ENCODE measurements around the gene LAT. TPM values are rescaled to one million over a fixed set of nuclear protein-coding genes. Genes with fewer than 3 reads are reported as not detected.
A peak's percentile ranks its signal among the peaks of the same experiment; 100 is the strongest.
"Not testable (repeated sequence)": the region's sequence is repeated elsewhere in the genome, so short reads cannot be mapped to it uniquely, and the experiment has no call there.

LAT gene
- total RNA-seq, 1 donor from 2014 or later, result 1.6 TPM

DNA sequence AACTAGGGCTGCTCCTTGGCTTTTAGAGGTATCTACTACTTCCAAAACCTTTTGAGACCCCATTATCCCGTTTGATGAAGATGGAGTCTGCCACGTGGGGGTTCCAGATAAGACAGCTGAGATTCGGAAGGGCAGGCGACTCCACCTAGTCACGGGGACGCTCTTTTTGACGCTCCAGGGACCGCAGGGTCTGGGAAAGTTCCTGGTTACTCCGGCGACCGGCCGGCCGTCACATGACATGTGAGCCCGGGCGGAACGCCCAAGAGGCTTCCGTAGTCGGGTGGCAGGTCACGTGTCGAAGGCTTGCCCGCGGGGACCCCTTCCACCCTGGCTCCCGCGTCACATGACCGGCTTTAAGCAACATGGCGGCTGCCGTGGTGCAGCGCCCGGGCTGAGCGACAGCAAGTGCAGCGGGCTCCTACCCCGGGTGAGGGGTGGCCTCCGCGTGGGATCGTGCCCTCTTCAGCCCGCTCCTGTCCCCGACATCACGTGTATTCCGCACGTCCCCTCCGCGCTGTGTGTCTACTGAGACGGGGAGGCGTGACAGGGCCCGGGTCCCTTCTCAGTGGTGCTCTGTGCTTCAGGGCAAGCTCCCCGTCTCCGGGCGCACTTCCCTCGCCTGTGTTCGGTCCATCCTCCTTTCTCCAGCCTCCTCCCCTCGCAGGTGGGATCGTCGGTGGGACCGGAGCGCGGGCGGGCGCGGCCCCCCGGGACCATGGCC is 10.3 kb upstream of the LAT start, which contains the start of gene SPNS1:
Gene SPNS1, plus strand, starts transcription at position 342 of the 721 bp plus-strand sequence. Its CDS starts 374 bp downstream, at position 716.
- intact Hi-C loops (cut with micrococcal nuclease), result no loop called here
- DNase-seq, result peak; percentile 99
- ATAC-seq, result peak; percentile 98

DNA sequence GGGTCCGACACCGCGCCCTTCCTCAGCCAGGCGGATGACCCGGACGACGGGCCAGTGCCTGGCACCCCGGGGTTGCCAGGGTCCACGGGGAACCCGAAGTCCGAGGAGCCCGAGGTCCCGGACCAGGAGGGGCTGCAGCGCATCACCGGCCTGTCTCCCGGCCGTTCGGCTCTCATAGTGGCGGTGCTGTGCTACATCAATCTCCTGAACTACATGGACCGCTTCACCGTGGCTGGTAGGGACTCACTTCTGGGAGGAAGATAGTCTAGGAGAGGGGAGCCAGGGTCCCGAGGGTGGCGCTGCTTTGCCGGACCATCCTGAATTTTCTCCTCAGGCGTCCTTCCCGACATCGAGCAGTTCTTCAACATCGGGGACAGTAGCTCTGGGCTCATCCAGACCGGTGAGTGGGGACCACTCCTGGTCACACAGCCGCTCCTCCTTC is 9.7 kb upstream of the LAT start:
- intact Hi-C loops (cut with micrococcal nuclease), result no loop called here
- ATAC-seq (no peak), DNase-seq (no peak)

DNA sequence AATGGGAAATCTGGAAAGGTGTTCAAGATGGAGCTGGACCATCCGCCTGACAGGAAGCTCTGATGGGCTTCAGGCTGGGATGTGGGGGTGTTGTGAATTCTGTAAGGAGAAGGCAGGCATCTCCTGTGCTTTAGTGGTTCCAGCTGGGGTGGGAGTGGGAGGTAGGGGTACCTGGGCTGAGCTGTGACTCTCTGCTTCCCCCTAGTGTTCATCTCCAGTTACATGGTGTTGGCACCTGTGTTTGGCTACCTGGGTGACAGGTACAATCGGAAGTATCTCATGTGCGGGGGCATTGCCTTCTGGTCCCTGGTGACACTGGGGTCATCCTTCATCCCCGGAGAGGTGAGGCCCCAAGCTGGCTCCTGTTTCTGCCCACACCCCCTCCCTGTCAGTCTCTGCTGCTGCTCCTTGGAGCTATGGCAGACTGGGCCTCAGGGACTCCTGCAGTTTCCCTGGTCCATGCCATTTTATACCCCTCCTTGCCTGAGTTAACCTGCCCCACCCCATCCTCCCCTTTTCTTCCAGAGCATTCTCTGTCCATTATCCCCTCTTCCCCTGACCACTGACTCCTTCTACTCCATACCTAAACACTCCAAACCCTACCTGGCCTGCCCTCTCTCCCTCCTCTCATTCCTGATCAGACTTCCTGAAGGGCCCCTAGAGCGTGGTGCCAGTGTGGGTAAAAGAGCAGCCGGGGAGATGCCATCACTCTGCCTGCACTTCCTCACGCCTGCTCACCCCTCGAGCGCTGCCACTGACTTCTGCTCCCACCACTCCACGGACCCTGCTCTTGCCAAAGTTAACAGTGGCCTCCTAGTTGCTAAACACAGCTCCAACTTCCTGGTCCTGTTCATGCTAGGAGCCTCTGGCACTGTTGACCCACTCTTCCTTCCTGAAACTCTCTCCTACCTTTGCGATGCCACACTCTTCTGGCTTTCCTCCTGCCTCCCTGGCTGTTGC is 6.9 kb upstream of the LAT start:
- intact Hi-C loops (cut with micrococcal nuclease), result no loop called here

DNA sequence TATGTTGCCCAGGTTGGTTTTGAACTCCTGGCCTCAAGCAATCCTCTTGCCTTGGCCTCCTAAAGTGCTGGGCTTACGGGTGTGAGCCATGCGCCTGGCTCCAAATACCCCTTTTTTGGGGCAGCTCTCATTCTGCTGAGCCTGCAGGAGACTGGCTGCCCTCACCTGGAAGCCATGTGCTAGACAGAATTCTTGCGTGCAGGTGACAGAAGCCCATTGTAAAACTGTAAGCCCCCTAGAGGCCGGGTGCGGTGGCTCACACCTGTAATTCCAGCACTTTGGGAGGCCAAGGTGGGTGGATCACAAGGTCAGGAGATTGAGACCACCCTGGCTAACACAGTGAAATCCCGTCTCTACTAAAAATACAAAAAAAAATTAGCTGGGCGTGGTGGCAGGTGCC is 4.5 kb upstream of the LAT start:
- DNase-seq; ATAC-seq; intact Hi-C loops (cut with micrococcal nuclease): not testable (repeated sequence)

More for the DNA sequence above, 6.9 kb upstream of the LAT start:
- ATAC-seq, result no peak
- DNase-seq, result no peak

DNA sequence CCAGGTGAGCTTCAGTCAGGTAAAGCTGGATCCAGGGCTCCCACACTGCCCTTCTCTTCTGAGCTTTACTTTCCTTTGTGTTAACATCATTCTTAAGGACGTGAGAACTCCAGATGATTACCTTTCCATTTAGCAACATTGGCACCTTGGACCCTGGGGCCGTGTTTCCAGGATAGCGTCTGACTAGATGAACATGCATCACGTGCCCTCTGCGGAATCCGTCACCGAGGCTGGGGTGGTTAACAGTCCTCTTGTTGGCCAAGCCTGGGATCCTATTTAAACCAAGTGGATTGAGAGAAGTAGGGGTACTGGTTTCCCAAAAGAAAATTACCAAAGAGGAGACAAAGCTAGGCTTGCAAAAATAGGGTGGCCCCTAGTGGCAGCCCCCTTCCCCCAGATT is 3.9 kb upstream of the LAT start:
- no peak for DNase-seq
- no peak for ATAC-seq
- intact Hi-C loops (cut with micrococcal nuclease), result no loop called here

DNA sequence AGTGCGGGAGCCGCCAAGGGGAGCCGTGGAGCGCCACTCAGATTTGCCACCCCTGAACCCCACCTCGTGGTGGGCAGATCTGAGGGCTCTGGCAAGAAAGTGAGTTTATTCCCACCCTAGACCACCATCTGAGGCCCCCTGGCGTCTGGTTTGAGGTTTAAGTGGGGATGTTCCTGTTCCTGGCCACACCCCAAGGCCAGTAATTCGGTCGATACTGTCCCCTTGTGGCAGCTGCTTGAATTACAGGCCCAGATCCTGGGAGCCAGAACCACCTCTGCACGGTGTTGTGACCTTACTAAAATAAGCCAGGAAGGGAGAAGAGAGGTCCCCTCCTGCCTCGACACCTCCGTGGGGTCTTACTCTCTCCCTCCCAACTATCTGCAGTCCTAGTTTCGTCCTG is 3.3 kb upstream of the LAT start:
- DNase-seq, result no peak
- no peak for ATAC-seq
- intact Hi-C loops (cut with micrococcal nuclease), result no loop called here

DNA sequence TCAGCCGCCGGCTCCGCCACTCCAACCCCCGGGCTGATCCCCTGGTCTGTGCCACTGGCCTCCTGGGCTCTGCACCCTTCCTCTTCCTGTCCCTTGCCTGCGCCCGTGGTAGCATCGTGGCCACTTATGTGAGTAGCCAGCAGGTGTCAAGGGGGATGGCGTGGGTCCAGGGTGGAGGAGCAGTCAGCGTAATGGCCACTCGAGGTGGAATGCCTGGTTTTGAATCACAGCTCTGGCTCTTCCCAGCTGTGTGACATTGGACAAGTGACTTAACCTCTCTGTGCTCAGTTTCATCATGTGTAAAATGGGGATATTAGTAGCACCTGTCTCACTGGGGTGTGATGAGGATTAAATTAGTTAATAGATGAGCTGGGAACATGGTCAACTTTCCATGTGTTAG is 2.4 kb upstream of the LAT start:
- DNase-seq (no peak), ATAC-seq (no peak)
- intact Hi-C loops (cut with micrococcal nuclease), result no loop called here

DNA sequence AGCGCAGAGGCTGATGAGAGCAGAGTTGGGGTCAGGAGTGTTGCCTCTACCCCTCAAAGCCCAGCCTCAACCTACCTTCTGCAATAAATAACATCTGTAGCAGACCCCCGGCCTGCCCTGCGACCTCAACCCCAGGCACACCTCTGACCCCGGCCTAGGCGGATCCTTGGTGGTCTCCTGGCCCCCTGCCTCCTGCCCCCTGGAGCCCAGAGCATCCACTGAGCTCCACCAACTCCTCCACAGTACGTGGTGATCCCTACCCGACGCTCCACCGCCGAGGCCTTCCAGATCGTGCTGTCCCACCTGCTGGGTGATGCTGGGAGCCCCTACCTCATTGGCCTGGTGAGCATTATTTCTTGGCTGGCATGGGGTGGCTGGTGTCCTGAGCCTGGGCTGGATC is 1.9 kb upstream of the LAT start:
- no peak for ATAC-seq
- intact Hi-C loops (cut with micrococcal nuclease), result no loop called here
- DNase-seq, result no peak

DNA sequence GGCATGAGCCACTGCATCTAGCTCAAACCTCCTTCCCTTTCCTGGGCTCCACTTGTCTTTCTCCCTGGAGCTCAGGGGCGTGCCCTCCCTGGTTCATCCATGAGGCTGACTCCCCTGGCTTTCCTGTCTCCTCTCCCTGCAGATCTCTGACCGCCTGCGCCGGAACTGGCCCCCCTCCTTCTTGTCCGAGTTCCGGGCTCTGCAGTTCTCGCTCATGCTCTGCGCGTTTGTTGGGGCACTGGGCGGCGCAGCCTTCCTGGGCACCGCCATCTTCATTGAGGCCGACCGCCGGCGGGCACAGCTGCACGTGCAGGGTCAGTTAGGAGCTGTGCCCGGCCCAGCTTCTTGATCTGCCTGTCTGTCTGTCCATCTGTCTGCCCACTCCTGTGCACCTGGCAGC is 1.2 kb upstream of the LAT start:
- intact Hi-C loops (cut with micrococcal nuclease), result no loop called here
- ATAC-seq (no peak), DNase-seq (no peak)

DNA sequence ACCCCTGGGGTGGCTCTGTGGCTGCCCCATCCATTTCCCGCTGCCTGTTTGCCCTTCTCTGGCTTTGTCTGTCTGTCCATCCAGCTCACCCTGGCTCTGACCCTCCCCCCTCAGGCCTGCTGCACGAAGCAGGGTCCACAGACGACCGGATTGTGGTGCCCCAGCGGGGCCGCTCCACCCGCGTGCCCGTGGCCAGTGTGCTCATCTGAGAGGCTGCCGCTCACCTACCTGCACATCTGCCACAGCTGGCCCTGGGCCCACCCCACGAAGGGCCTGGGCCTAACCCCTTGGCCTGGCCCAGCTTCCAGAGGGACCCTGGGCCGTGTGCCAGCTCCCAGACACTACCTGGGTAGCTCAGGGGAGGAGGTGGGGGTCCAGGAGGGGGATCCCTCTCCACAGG is 761 bp upstream of the LAT start:
- no peak for DNase-seq
- no peak for ATAC-seq
- intact Hi-C loops (cut with micrococcal nuclease), result no loop called here

DNA sequence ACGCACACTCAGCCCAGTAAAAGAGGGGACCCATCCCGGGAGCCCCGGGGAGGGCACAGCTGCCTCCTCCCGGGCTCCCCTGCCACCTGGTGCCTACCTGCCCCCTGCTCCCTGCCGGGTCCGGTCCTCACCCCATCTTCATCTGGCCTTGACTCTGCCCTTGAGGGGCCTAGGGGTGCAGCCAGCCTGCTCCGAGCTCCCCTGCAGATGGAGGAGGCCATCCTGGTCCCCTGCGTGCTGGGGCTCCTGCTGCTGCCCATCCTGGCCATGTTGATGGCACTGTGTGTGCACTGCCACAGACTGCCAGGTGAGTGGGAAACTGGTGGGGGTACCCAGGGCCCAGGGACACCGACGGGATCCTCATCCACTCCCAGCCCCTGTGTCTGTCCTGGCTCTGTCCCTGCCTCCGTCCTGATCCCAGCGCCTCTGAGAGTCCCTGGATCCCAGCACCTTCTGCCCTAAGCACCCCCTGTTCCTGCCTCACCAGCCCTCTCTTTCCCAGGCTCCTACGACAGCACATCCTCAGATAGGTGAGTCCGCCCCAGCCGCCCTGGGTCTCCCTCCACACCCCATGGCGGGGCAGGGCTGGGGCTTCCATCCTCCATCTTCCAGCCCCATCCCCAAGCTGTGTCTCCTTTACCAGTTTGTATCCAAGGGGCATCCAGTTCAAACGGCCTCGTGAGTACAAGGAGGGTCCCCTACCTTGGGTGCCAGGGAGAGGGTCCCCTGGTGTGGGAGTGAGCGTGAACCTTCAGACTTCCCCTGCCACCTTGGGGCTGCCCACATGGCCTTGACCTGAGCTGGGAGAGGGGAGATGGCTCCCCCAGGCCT is 574 bp downstream of the LAT start:
- intact Hi-C loops (cut with micrococcal nuclease), result no loop called here
- no peak for ATAC-seq
- no peak for DNase-seq

DNA sequence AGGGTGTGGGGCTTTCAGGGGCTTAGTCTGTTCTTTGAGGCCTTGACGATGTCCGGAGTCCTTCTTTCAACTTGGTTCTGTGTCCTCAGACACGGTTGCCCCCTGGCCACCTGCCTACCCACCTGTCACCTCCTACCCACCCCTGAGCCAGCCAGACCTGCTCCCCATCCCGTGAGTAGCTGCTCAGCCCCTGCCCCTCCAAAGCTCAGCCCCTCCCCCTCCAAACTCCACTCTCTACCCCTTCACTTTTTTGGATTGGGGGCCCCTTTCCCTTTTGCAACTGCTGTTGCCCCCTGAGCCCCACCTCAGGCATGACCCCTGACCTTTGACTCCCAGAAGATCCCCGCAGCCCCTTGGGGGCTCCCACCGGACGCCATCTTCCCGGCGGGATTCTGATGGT is 1.2 kb downstream of the LAT start:
- ATAC-seq, result no peak
- intact Hi-C loops (cut with micrococcal nuclease), result no loop called here

DNA sequence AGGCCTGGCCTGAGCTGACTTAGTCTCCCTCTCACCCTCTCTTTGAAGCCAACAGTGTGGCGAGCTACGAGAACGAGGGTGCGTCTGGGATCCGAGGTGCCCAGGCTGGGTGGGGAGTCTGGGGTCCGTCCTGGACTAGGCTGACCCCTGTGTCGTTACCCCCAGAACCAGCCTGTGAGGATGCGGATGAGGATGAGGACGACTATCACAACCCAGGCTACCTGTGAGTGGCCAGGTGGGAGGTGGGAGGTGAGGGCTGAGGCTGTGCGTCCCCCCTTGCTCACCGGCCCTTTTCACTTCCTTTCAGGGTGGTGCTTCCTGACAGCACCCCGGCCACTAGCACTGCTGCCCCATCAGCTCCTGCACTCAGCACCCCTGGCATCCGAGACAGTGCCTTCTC is 1.6 kb downstream of the LAT start:
- intact Hi-C loops (cut with micrococcal nuclease), result no loop called here
- ATAC-seq, result no peak

More for the DNA sequence above, 1.2 kb downstream of the LAT start:
- DNase-seq, result no peak

DNA sequence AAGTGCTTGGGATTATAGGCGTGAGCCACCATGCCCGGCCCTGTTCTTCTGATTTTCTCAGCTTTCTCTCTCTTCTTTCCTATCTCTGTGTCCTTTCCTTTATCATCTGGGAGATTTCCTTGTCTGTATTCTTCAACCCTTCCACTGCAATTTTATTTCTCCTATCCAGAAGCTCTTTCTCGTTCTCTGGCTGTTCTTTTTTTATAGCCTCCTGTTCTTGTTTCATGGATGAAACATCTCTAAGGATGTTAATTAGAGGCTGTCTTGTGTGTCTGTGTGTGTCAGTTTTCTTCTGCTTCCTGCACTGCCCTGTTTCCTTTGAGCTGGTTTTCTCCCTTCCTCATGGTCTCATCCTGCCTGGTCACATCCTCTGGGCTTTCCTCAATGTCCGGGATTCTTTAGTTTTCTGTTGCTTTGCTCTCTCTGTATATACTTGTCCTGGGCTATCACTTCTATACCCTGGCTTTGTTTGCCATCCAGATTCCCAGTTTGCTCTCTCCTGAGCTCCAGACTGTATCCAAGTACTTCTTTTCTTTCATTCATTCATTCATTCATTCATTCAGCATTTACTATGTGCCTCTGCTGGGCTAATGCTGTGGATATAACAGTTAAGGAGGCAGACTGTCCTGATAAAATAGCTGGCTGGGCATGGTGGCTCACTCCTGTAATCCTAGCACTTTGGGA is 2.5 kb downstream of the LAT start:
- no peak for DNase-seq
- no peak for ATAC-seq
- intact Hi-C loops (cut with micrococcal nuclease), result no loop called here

More for the DNA sequence above, 1.6 kb downstream of the LAT start:
- DNase-seq, result peak; percentile 16

DNA sequence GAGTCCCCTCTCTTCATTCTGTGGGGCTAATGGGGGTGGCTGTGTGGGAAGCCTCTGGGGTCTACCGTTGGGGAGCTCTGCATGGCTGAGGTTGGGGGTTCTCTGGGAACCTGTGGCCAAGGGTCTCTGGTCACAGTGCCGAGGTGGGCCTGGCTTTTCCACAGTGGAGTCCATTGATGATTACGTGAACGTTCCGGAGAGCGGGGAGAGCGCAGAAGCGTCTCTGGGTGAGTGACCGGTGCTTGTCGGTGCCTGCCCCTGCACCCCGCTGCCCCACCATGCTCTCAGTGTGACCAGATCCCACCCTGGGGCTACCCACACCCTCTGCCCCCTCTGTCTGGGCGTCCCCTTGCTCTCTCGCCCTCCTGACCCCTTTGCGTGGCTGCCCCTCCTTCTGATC is 4.5 kb downstream of the LAT start:
- intact Hi-C loops (cut with micrococcal nuclease), result no loop called here
- ATAC-seq (no peak), DNase-seq (no peak)

DNA sequence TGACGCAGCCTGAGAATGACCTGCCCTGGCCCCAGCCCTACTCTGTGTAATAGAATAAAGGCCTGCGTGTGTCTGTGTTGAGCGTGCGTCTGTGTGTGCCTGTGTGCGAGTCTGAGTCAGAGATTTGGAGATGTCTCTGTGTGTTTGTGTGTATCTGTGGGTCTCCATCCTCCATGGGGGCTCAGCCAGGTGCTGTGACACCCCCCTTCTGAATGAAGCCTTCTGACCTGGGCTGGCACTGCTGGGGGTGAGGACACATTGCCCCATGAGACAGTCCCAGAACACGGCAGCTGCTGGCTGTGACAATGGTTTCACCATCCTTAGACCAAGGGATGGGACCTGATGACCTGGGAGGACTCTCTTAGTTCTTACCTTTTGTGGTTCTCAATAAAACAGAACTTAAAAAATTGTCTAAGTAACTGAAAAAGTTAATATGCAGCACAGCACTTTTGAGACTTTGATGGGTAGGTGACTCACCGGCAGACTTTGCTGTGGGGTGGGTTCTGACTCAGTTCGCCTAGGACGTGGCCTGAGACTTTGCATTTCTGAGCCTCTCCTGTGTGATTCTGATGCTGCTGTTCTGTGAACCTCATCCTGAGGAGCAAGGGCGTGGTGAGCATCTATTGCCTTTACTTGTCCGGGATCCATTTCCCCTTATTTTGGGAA is 5.7 kb downstream of the LAT start:
- DNase-seq (no peak), ATAC-seq (no peak)
- intact Hi-C loops (cut with micrococcal nuclease), result no loop called here

DNA sequence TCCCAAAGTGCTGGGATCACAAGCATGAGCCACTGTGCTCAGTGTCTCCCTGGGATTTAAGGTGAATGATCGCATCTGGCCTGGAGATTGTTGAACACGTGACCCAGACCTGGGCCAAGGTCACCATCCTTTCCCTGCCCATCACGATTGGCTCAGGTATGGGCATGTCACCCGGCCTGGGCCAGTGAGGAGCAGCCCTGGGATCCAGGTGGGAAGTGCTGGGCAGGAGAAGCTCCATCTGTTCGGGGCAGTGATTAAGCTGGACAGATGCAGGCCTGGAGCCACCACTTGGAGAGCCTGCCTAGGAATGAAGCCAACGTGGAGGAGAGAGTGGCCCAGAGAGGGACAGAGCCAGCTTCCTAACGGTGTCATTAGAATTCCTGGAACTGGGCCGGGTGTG is 6.8 kb downstream of the LAT start:
- intact Hi-C loops (cut with micrococcal nuclease), result no loop called here
- no peak for DNase-seq
- ATAC-seq, result no peak

DNA sequence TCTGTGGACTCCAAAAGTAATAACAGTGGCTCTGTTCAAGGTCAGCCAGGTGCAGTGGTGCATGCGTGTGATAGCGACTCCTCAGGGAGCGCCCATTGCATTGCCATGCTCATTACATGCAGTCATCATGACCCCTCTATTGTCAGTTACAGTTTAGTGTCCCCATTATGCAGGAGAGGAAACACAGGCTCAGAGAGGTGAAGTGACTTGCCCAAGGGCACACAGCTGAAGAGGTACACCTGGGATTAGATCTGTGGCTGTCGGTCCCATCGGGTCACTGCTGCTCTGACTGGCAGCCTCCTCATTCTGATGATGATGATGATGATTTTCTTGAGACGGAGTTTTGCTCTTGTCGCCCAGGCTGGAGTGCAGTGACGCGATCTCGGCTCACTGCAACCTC is 7.6 kb downstream of the LAT start:
- intact Hi-C loops (cut with micrococcal nuclease), result no loop called here
- no peak for DNase-seq
- ATAC-seq, result no peak
